Head of caudate nucleus (tissue), 42 donors: ENCODE measurements around the gene RBMX.

ENCODE experiments used
- DNase-seq, 42 donors: peaks; one replicate each; pipeline versions ENCODE4 v3.0.0 to v3.0.0-alpha.2; 2020 to 2021; ENCODE audit warnings: mixed read lengths in 7 of 42
- intact Hi-C: fragments of 100-400 bp; cut with DNase I; formaldehyde crosslinking; loops from one replicate; pipeline ENCODE4 v1.15.0; 2022

The RBMX gene

DNA sequence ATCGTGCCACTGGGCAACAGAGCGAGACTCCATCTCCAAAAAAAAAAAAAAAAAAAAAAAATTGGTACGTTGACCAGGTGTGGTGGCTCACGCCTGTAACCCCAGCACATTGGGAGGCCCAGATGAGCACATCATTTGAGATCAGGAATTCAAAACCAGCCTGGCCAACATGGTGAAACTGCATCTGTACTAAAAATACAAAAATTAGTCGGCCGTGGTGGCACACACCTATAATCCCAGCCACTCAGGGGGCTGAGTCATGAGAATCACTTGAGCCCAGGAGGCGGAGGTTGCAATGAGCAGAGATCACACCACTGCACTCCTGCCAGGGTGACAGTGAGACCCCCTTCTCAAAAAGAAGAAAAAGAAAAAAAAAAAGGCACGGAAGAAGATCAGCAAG, 24.5 kb downstream of the RBMX start:
- intact Hi-C loops: no loop called here
- no peak for DNase-seq

DNA sequence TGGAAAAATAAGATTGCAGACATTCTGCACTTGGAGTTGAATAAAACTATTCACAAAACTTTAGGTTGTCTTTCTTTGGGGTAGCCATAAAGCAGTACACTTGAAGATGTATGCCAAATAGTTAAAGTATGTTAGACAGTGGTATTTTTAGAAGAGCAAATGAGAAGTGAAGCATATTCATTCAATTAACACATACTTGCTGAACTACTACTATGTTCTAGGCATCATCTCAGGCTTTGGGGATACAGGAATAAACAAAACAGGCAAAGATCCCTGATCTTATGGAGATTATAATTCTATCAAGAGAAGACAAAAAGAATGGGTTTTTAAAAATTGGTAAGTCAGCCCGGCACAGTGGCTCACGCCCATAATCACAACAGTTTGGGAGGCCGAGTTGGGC, 29.0 kb downstream of the RBMX start:
- intact Hi-C loops: no loop called here
- no peak for DNase-seq

DNA sequence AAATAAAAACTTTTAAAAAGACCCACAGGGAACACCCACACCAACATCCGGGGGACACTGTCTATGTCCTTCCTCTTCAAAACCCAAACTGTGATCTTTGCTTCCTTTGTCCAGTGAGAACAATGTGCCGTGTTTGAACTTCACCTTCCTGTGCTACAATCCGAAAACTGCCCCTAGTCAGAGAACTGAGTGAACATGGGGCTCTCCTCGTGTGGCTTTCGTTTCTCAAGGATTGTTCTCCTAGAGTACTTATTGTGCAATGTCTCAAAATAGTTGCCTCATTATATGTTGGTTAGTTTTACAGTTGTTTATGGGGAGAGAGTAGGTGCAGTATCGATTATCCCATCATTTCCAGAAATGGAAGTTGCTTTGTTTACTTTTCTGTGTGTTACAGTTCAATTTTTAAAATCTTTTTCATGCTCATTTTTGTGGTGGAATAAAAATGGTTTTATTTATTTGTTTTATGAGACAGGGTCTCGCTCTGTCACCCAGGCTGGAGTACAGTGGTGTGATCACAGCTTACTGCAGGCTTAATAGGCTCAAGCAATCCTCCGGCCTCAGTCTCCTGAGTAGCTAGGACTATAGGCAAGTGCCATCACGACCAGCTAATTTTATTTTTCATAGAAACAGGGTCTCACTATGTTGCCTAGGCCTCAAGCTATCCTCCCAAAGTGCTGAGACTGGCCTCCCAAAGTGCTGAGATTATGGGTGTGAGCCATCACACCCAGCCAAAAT, 29.9 kb downstream of the RBMX start:
- intact Hi-C loops: no loop called here
- DNase-seq: no peak

DNA sequence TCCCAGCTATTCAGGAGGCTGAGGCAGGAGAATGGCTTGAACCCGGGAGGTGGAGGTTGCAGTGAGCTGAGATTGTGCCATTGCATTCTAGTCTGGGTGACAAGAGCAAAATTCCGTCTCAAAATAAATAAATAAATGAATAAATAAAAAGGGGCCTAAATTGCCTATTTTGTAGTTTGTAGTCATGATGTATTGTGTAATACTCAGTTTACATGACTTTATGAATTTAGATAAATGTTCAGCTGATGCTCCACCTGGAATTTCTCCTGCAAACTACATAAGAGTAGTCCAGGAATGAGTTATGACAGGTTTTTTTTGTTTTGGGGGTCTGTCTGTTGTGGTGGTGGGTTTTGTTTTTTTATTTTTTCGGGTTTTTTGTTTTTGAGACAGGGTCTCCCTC, 31.1 kb downstream of the RBMX start:
- intact Hi-C loops: no loop called here
- DNase-seq: no peak

DNA sequence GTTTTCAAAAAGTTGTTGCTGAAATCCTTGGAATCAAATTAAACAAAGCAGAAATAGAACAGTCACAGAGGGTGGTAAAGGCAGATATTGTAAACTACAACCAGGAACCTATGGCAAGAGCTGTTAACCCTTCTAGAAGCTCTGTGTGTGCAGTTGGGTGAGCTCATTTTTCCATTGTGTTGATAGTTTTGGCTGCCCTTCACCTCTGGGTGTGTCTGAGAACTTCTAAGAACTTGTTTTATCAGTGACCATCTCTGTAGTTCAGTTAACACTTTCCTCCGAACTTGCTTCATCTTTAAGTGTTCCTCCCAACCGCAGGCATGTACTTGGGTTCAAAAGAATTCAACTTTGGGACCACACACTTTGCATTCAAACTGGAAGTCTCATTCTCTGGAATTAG, 32.7 kb downstream of the RBMX start:
- intact Hi-C loops: no loop called here

GRCh38 chrX:136839196-136839595, 41.3 kb downstream of the RBMX start:
- intact Hi-C loops: no loop called here
- DNase-seq: no peak

More for the DNA sequence above, 32.7 kb downstream of the RBMX start:
- no peak for DNase-seq

GRCh38 chrX:136835761-136836160, 44.8 kb downstream of the RBMX start:
- intact Hi-C loops: no loop called here
- no peak for DNase-seq

GRCh38 chrX:136829413-136829812, 51.1 kb downstream of the RBMX start:
- intact Hi-C loops: no loop called here
- no peak for DNase-seq

GRCh38 chrX:136828830-136829229, 51.7 kb downstream of the RBMX start:
- no peak for DNase-seq
- intact Hi-C loops: no loop called here

GRCh38 chrX:136827026-136827425, 53.5 kb downstream of the RBMX start:
- intact Hi-C loops: no loop called here

GRCh38 chrX:136825771-136826170, 54.8 kb downstream of the RBMX start:
- DNase-seq: no peak
- intact Hi-C loops: no loop called here

More at GRCh38 chrX:136827026-136827425, 53.5 kb downstream of the RBMX start:
- no peak for DNase-seq
